ENCODE data around the gene KLHDC8A. TPM values are rescaled to one million over a fixed set of nuclear protein-coding genes. Genes with fewer than 3 reads are reported as not detected.

Gene KLHDC8A
- total RNA-seq, 1 donor: not detected

- Histone ChIP-seq H3K27me3 (ENCODE audit: insufficient read depth, low read length) (no peaks in the 10 kb centered on the region), H3K4me3 (ENCODE audit: insufficient read depth, low read length) (no peak overlapping the region), H3K4me2 (ENCODE audit: insufficient read depth, low read length) (no peak overlapping the region), H3K36me3 (ENCODE audit: insufficient read depth, low read length) (peaks cover 65% of the 10 kb centered on the region), H2AFZ (ENCODE audit: low read length) (no peak overlapping the region), H3K9me3 (ENCODE audit: low read depth, low read length) (no peaks in the 10 kb centered on the region), H3K27ac (ENCODE audit: low read depth, low read length) (no peak overlapping the region), H3K4me1 (ENCODE audit: insufficient read depth, low read length) (peaks cover 8% of the 10 kb centered on the region), H4K20me1 (ENCODE audit: insufficient read depth, low read length) (peaks cover 13% of the 10 kb centered on the region), H3K79me2 (ENCODE audit: insufficient read depth, low read length) (peaks cover 73% of the 10 kb centered on the region)
- no peak for DNase-seq (ENCODE audit: insufficient read length, low spot score, missing footprints)
- TF ChIP-seq CTCF (IDR thresholded peaks at IDR 0.05; ENCODE audit: extremely low read depth, low read depth, low read length): no peak
Observed at GRCh38 chr1:205310976-205311704, 45.6 kb downstream of the KLHDC8A start.

GRCh38 chr1:205309741-205310140 is 47.0 kb downstream of the KLHDC8A start:
- no peak for DNase-seq (ENCODE audit: insufficient read length, low spot score, missing footprints)
- H3K36me3 ChIP-seq (ENCODE audit: insufficient read depth, low read length): peaks cover 77% of the 10 kb centered on the region
- no peaks in the 10 kb centered on the region for H3K9me3 ChIP-seq (ENCODE audit: low read depth, low read length)
- no peaks in the 10 kb centered on the region for H3K27me3 ChIP-seq (ENCODE audit: insufficient read depth, low read length)
- H3K27ac ChIP-seq (ENCODE audit: low read depth, low read length): no peak overlapping the region
- peaks cover 59% of the 10 kb centered on the region for H3K79me2 ChIP-seq (ENCODE audit: insufficient read depth, low read length)
- H4K20me1 ChIP-seq (ENCODE audit: insufficient read depth, low read length): peaks cover 9% of the 10 kb centered on the region
- no peak for TF ChIP-seq CTCF (IDR thresholded peaks at IDR 0.05; ENCODE audit: extremely low read depth, low read depth, low read length)
- peaks cover 4% of the 10 kb centered on the region for H3K4me1 ChIP-seq (ENCODE audit: insufficient read depth, low read length)
- H3K4me2 ChIP-seq (ENCODE audit: insufficient read depth, low read length): no peak overlapping the region
- H2AFZ ChIP-seq (ENCODE audit: low read length): no peak overlapping the region
- H3K4me3 ChIP-seq (ENCODE audit: insufficient read depth, low read length): no peak overlapping the region

- Histone ChIP-seq H3K4me3 (ENCODE audit: insufficient read depth, low read length) (no peak overlapping the region), H3K4me1 (ENCODE audit: insufficient read depth, low read length) (peaks cover 5% of the 10 kb centered on the region), H2AFZ (ENCODE audit: low read length) (no peak overlapping the region), H3K36me3 (ENCODE audit: insufficient read depth, low read length) (peaks cover 90% of the 10 kb centered on the region), H3K9me3 (ENCODE audit: low read depth, low read length) (no peaks in the 10 kb centered on the region), H3K27ac (ENCODE audit: low read depth, low read length) (peak overlapping the region; percentile 29), H3K4me2 (ENCODE audit: insufficient read depth, low read length) (no peak overlapping the region), H3K79me2 (ENCODE audit: insufficient read depth, low read length) (peaks cover 33% of the 10 kb centered on the region), H4K20me1 (ENCODE audit: insufficient read depth, low read length) (peaks cover 4% of the 10 kb centered on the region), H3K27me3 (ENCODE audit: insufficient read depth, low read length) (no peaks in the 10 kb centered on the region)
- no peak for TF ChIP-seq CTCF (IDR thresholded peaks at IDR 0.05; ENCODE audit: extremely low read depth, low read depth, low read length)
- DNase-seq (ENCODE audit: insufficient read length, low spot score, missing footprints): no peak
Observed at GRCh38 chr1:205306929-205307566, 49.7 kb downstream of the KLHDC8A start.

- Histone ChIP-seq H4K20me1 (ENCODE audit: insufficient read depth, low read length) (peaks cover under 1% of the 10 kb centered on the region), H3K4me2 (ENCODE audit: insufficient read depth, low read length) (no peak overlapping the region), H3K9me3 (ENCODE audit: low read depth, low read length) (no peaks in the 10 kb centered on the region), H2AFZ (ENCODE audit: low read length) (no peak overlapping the region), H3K27me3 (ENCODE audit: insufficient read depth, low read length) (no peaks in the 10 kb centered on the region), H3K36me3 (ENCODE audit: insufficient read depth, low read length) (peaks cover 66% of the 10 kb centered on the region), H3K4me3 (ENCODE audit: insufficient read depth, low read length) (no peak overlapping the region), H3K27ac (ENCODE audit: low read depth, low read length) (peak overlapping the region; percentile 42), H3K4me1 (ENCODE audit: insufficient read depth, low read length) (peaks cover 27% of the 10 kb centered on the region), H3K79me2 (ENCODE audit: insufficient read depth, low read length) (peaks cover 10% of the 10 kb centered on the region)
- TF ChIP-seq CTCF (IDR thresholded peaks at IDR 0.05; ENCODE audit: extremely low read depth, low read depth, low read length): no peak
- no peak for DNase-seq (ENCODE audit: insufficient read length, low spot score, missing footprints)
Observed at GRCh38 chr1:205304695-205305070, 52.0 kb downstream of the KLHDC8A start.
